Parathyroid adenoma (tissue), 2 donors: ENCODE data around the gene TRABD2B.

ENCODE experiments used
- H2AFZ ChIP-seq: fragments of 300-600 bp; sonication (generic); one replicate; pipeline ENCODE4 v1.7.0; 2017; ENCODE audit warnings: antibody characterized with exemption, mild to moderate bottlenecking
- H3K27ac ChIP-seq: fragments of 300-600 bp; sonication (generic); one replicate; pipeline ENCODE4 v1.7.0; 2017
- H3K27me3 ChIP-seq: fragments of 300-600 bp; sonication (generic); one replicate; pipeline ENCODE4 v1.7.0; 2017; ENCODE audit warnings: low read length; ENCODE audit not compliant: control insufficient read depth, insufficient read depth
- H3K36me3 ChIP-seq: fragments of 300-600 bp; sonication (generic); one replicate; pipeline ENCODE4 v1.7.0; 2017; ENCODE audit warnings: low read length; ENCODE audit not compliant: control insufficient read depth, insufficient read depth
- H3K4me1 ChIP-seq: fragments of 300-600 bp; sonication (generic); one replicate; pipeline ENCODE4 v1.7.0; 2017; ENCODE audit warnings: control low read depth
- H3K4me2 ChIP-seq: fragments of 300-600 bp; sonication (generic); one replicate; pipeline ENCODE4 v1.7.0; 2017; ENCODE audit warnings: low read length
- H3K4me3 ChIP-seq: fragments of 300-600 bp; sonication (generic); one replicate; pipeline ENCODE4 v1.7.0; 2017; ENCODE audit warnings: low read depth, low read length
- H3K79me2 ChIP-seq: fragments of 300-600 bp; sonication (generic); one replicate; pipeline ENCODE4 v1.7.0; 2017; ENCODE audit warnings: control low read depth
- H3K9ac ChIP-seq: fragments of 300-600 bp; sonication (generic); one replicate; pipeline ENCODE4 v1.7.0; 2017; ENCODE audit warnings: mild to moderate bottlenecking
- H3K9me3 ChIP-seq: fragments of 300-600 bp; sonication (generic); one replicate; pipeline ENCODE4 v1.7.0; 2017; ENCODE audit warnings: low read length; ENCODE audit not compliant: control insufficient read depth
- CTCF ChIP-seq: fragments of 300-600 bp; sonication (generic); IDR thresholded peaks from one replicate; pipeline ENCODE4 v1.7.0; 2017; ENCODE audit warnings: antibody characterized with exemption, mild to moderate bottlenecking
- donor health status: primary hyperparathyroidism.

TRABD2B gene

GRCh38 chr1:47898133-47898845 is 98.9 kb downstream of the TRABD2B start:
- no peak overlapping the region for H3K27ac ChIP-seq
- H3K9ac ChIP-seq: no peak overlapping the region
- H3K4me2 ChIP-seq: no peak overlapping the region
- H3K27me3 ChIP-seq: no peaks in the 10 kb centered on the region
- no peaks in the 10 kb centered on the region for H3K79me2 ChIP-seq
- H3K9me3 ChIP-seq: no peaks in the 10 kb centered on the region
- TF ChIP-seq CTCF: no peak
- H3K36me3 ChIP-seq: no peaks in the 10 kb centered on the region
- H3K4me1 ChIP-seq: no peaks in the 10 kb centered on the region
- H3K4me3 ChIP-seq: no peak overlapping the region
- no peak overlapping the region for H2AFZ ChIP-seq

DNA sequence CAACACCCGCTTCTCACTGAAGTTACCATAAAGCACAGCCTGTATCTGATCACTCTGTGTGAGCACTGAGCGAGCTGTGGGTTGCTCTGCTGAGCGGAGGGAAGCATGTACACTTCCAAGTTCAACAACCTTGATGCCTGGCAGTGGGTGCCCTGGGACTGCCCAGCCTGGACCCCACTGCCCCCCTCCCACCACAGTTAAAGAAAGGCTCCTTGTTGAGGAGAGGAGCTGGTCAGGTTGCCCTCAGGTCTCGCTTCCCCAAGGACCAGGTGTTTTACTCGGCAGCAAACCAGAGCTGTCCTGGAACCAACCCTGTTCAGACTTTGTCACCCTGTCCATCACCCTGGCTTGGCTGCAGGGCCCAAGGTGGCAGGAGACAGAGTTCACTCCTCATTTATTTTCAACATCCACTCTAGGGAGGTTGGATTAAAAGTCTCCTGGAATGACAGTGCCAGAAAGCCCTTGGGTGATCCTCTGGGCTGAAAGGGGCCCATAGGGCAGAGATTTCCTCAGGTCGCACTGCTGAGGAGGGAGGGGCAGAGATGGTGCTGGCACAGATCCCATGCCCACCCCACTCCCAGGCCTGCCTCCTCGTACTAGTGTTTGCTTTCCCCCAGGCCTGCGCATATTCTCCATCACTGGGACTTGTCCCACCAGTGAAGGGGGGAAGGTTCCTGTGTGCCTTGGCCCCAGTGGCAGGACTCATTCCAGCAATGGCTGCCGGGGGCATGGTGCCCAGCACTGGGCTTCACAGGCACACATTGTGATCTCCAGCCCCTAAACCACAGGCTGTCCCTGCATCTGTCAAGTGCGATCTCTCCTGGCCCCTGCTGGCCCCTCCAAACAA is 101.7 kb downstream of the TRABD2B start:
- Histone ChIP-seq H2AFZ (no peak overlapping the region), H3K27ac (no peak overlapping the region), H3K4me2 (no peak overlapping the region), H3K9ac (no peak overlapping the region), H3K27me3 (no peaks in the 10 kb centered on the region), H3K36me3 (no peaks in the 10 kb centered on the region), H3K9me3 (no peaks in the 10 kb centered on the region), H3K4me1 (no peaks in the 10 kb centered on the region), H3K4me3 (no peak overlapping the region), H3K79me2 (no peaks in the 10 kb centered on the region)
- TF ChIP-seq CTCF: no peak

DNA sequence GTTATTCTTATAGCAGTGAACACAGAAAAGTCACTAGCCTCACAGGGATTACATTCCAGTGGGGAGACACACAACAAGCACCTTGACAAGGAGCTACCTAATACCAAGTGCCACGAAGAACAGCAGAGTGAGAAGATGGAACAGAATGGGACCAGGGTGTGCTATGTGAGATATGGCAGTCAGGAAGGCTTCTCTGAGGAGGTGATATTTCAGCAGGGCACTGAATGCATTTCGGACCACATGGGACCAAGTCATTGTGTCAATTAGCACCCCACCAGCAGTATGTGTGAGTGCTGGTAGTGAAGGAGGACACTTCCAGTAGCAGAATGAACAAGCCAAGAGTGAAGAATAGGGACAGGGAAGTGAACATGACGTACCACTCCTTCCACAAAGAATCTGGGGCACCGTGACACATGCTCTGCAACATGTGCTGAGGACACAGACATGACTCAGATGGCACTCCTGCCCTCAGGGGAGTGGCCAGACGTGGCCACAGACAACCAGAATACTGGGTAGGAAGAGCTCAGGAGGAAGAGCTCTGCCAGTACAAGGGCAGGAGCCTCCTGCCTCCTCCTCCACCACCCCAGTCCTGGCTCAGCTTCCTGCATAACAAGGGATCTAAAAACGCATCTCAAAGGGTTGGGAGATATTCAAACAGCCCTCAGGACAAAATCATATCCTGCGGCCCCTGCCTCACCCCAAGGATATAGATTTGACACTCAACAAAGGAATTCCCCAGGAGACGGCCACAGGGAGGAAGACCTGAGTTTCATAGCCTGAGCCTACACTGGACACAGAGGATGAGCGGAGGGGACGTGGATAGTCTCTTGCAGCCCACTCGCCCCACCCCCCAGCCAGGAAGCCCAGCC is 102.5 kb downstream of the TRABD2B start:
- no peak overlapping the region for H3K9ac ChIP-seq
- H3K36me3 ChIP-seq: no peaks in the 10 kb centered on the region
- no peaks in the 10 kb centered on the region for H3K4me1 ChIP-seq
- no peak overlapping the region for H3K27ac ChIP-seq
- H3K79me2 ChIP-seq: no peaks in the 10 kb centered on the region
- no peak overlapping the region for H2AFZ ChIP-seq
- no peaks in the 10 kb centered on the region for H3K27me3 ChIP-seq
- no peak overlapping the region for H3K4me3 ChIP-seq
- no peaks in the 10 kb centered on the region for H3K9me3 ChIP-seq
- no peak overlapping the region for H3K4me2 ChIP-seq
- TF ChIP-seq CTCF: no peak

DNA sequence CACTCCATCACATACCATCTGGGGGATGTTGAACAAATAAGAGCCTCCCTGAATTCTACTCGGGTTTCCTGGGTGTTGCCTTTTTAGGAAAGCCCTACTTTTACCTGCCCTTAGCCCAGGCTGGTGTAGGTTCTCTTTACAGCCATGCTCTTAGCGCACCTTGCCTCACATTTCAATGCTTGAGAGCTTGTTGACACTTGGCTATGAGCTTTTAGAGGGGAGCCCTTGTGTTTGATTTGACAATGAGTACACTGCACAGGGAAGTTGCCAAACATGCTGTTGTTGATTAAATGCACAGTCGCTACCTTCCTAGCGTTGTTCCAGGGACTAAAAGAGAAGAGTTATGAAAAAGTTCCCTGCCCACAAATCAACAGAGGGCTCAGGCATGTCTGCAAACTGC is 103.8 kb downstream of the TRABD2B start:
- H3K27ac ChIP-seq: no peak overlapping the region
- H3K9me3 ChIP-seq: no peaks in the 10 kb centered on the region
- H3K27me3 ChIP-seq: no peaks in the 10 kb centered on the region
- no peaks in the 10 kb centered on the region for H3K79me2 ChIP-seq
- no peak overlapping the region for H3K9ac ChIP-seq
- no peak overlapping the region for H3K4me3 ChIP-seq
- no peak for TF ChIP-seq CTCF
- no peaks in the 10 kb centered on the region for H3K36me3 ChIP-seq
- H2AFZ ChIP-seq: no peak overlapping the region
- H3K4me2 ChIP-seq: no peak overlapping the region
- no peaks in the 10 kb centered on the region for H3K4me1 ChIP-seq
